Retinal pigment epithelial cell (primary cell): ENCODE results near the gene KLHL33.

ENCODE experiments used
- DNase-seq: peaks from one replicate; pipeline ENCODE4 v3.0.0-alpha.2; 2010; ENCODE audit warnings: low read depth
- H3K4me3 ChIP-seq: 2 replicates; pipeline ENCODE4 v1.5.1; 2011; ENCODE audit warnings: mild to moderate bottlenecking, low read length, control low read depth, moderate library complexity
- TF ChIP-seq, protein P1 (sequence below): conservative IDR thresholded peaks from 2 replicates; pipeline ENCODE4 v1.5.1; 2011; ENCODE audit warnings: low read depth, low read length, control low read depth, inconsistent platforms

Gene KLHL33

DNA sequence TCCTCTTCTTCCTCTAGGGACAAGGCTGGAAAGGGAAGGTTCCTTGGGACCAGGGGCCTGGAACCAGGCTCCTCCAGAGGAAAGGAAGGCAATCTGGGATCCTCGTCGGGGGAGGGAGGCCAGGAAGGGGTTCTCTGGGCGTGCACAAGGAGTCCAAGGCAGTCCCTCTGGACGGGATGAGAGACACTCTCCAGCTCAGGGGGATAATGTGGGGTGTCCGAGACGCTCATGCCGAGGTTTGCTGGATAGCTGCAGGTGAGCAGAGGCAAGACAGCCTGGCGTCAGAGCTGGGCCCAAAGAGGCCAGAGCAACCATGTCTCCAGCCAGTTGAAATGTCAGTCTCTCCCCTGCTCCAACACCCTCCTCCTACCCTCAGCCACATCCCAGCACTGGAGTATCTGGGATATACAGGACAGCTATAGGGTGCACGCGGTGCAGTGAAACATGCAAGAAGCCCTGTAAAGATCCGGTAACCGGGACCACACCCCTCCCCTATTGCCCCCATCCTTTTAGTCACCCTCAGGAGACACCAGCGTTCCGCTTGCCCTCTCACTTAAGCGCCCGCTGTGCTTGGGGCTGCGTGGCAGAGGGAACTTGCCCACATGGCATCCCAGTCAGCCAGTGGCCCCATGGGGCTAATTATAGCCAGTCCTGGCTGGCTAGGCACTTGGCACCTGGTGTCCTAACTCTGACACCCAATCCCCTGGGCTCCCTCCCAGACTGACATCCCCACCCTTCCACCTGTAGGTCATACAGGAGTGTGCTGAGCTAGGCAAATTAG lies at the start of gene KLHL33:
Gene KLHL33 (minus strand): TSS at position 585 of the 781 bp plus-strand sequence. CDS start 355 bp downstream, at position 230.
- no peak for DNase-seq
- peak within 1 kb of the TSS; percentile 31 for H3K4me3 ChIP-seq
- TF ChIP-seq, protein P1, sequence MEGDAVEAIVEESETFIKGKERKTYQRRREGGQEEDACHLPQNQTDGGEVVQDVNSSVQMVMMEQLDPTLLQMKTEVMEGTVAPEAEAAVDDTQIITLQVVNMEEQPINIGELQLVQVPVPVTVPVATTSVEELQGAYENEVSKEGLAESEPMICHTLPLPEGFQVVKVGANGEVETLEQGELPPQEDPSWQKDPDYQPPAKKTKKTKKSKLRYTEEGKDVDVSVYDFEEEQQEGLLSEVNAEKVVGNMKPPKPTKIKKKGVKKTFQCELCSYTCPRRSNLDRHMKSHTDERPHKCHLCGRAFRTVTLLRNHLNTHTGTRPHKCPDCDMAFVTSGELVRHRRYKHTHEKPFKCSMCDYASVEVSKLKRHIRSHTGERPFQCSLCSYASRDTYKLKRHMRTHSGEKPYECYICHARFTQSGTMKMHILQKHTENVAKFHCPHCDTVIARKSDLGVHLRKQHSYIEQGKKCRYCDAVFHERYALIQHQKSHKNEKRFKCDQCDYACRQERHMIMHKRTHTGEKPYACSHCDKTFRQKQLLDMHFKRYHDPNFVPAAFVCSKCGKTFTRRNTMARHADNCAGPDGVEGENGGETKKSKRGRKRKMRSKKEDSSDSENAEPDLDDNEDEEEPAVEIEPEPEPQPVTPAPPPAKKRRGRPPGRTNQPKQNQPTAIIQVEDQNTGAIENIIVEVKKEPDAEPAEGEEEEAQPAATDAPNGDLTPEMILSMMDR = no peak

DNA sequence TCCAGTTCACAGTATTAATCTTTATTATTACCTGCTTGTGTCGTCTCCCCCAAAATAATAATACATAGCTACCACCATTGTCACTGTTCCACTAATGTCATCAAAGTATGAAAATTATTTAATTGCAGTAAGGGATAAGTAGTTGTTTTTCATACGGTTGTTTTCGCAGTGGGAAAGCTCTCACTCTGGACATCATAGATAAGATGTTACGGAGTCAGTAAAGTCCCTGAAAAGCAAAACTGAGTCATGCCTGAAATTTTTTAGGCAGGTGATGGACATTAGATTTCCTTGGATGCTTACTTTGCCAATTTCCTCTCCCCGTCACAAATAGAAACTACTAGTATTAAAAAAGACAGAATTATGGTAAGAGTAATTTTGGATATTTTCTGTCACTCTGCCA lies 46.4 kb upstream of the KLHL33 start:
- no peak overlapping the region for H3K4me3 ChIP-seq
- TF ChIP-seq, protein P1 = no peak
- DNase-seq = no peak

DNA sequence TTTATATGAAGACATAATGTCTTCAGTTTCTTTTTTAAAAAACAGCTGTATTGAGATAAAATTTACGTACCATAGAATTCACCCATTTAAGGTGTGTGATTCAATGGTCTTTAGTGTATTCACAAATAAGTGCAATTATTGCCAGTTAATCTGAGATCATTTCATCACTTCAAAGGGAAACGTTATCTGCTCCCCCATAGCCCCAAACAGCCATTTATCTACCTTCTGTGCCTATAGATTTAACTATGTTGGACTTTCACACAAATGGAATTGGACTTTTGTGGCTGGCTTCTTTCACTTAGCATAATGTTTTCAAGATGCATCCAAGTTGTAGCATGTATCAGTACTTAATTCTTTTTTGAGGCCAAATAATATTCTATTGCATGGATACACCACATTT lies 42.9 kb upstream of the KLHL33 start:
- no peak overlapping the region for H3K4me3 ChIP-seq
- TF ChIP-seq, protein P1 = no peak
- DNase-seq = no peak

DNA sequence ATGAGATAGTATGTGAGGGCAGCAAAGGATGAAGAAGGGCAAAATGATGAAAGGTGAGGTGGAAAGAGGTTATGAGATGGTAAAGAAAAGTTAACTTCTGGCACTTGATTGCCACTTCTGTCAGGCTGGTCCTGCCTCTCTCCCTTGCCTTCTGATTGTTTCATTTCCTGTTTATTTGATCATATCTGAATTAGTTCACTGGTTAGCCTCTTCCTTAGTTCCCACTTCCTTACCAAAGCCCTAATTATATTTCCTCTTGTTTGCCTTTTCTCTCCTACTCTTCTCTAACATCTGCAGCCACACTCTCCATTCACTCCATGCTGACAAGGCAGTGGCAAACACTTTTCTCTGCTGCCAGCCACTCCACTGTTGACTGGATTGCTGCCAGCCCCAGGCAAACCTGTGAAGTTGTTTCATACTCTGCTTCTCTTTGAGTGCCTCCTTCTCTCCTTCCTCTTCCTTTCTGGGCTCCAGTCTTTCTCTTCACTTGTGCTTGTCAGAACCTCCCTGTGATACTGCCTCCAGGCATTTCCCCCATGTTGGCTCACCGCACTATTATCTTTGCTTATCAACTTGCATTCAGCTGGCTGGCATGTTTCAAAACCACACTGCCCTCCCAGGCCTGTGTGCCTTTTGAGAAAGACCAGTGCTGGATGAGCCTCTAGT lies 41.4 kb upstream of the KLHL33 start:
- TF ChIP-seq, protein P1 = no peak
- no peak overlapping the region for H3K4me3 ChIP-seq
- no peak for DNase-seq

DNA sequence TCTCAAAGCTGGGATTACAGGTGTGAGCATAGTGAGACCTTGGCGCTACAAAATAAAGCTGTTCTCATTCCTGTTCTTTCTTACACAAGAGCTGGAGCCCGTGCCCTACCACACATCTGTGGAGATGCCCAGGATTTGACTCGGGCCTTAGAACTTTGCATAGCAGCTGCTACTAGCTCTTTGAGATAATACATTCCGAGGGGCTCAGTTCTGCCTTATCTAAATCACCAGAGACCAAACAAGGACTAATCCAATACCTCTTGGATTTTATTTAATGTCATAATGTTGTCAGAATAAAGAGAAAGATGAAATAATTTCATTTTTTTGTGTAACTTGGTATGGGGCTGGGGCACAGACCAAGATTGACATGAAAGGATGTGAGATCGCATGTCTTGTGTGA lies 40.8 kb upstream of the KLHL33 start:
- H3K4me3 ChIP-seq = no peak overlapping the region
- DNase-seq = no peak
- TF ChIP-seq, protein P1 = no peak

GRCh38 chr14:20472536-20473169 lies 36.7 kb upstream of the KLHL33 start:
- DNase-seq = no peak
- no peak overlapping the region for H3K4me3 ChIP-seq
- TF ChIP-seq, protein P1 = no peak
